Smooth muscle cell (in vitro differentiated cells): ENCODE data around the gene CWC27. TPM values are rescaled to one million over a fixed set of nuclear protein-coding genes. Genes with fewer than 3 reads are reported as not detected.

Source experiments
- DNase-seq: peaks from one replicate; lab custom pipeline; 2025; ENCODE audit not compliant: unreplicated experiment; lab: John Stamatoyannopoulos, UW
- H2AFZ ChIP-seq: fragments of 200-600 bp; sonication (generic); 2 replicates; pipeline ENCODE4 v1.6.0; 2016; ENCODE audit warnings: antibody characterized with exemption, low read depth, mild to moderate bottlenecking
- H3F3A ChIP-seq: fragments of 200-600 bp; sonication (generic); 2 replicates; pipeline ENCODE4 v1.6.0; 2017; ENCODE audit warnings: antibody characterized with exemption, low read depth
- H3K27ac ChIP-seq: fragments of 200-600 bp; sonication (generic); 2 replicates; pipeline ENCODE4 v1.5.1; 2016; ENCODE audit warnings: low read depth, mild to moderate bottlenecking
- H3K27me3 ChIP-seq: fragments of 200-600 bp; sonication (generic); 2 replicates; pipeline ENCODE4 v1.6.1; 2016; ENCODE audit warnings: low read depth, mild to moderate bottlenecking
- H3K36me3 ChIP-seq: fragments of 200-600 bp; sonication (generic); 2 replicates; pipeline ENCODE4 v1.5.1; 2016; ENCODE audit warnings: low read depth
- H3K4me1 ChIP-seq: fragments of 200-600 bp; sonication (generic); 2 replicates; pipeline ENCODE4 v1.5.1; 2016; ENCODE audit warnings: low read depth
- H3K4me2 ChIP-seq: fragments of 200-600 bp; sonication (generic); 2 replicates; pipeline ENCODE4 v1.6.0; 2016; ENCODE audit warnings: mild to moderate bottlenecking
- H3K4me3 ChIP-seq: fragments of 200-600 bp; sonication (generic); 2 replicates; pipeline ENCODE4 v1.5.1; 2016; ENCODE audit warnings: mild to moderate bottlenecking
- H3K79me2 ChIP-seq: fragments of 200-600 bp; sonication (generic); 2 replicates; pipeline ENCODE4 v1.6.0; 2016; ENCODE audit warnings: low read depth, mild to moderate bottlenecking
- H3K9ac ChIP-seq: fragments of 200-600 bp; sonication (generic); 2 replicates; pipeline ENCODE4 v1.6.0; 2016; ENCODE audit warnings: low read depth
- H3K9me3 ChIP-seq: fragments of 200-600 bp; sonication (generic); replicated peaks from 2 replicates; pipeline ENCODE4 v1.5.1; 2016; ENCODE audit warnings: low read depth
- H4K20me1 ChIP-seq: fragments of 200-600 bp; sonication (generic); 2 replicates; pipeline ENCODE4 v1.6.0; 2016; ENCODE audit warnings: low read depth
- CTCF ChIP-seq: fragments of 200-600 bp; sonication (generic); IDR thresholded peaks from 2 replicates; pipeline ENCODE4 v1.5.1; 2017; ENCODE audit warnings: borderline replicate concordance, mild to moderate bottlenecking, antibody characterized with exemption; ENCODE audit not compliant: insufficient read depth, poor library complexity, severe bottlenecking
- WGBS: methylation state at CpG from one replicate; pipeline ENCODE4 v1.1.7; 2016; ENCODE audit warnings: low lambda C conversion rate; 5-methylcytosine and 5-hydroxymethylcytosine counted together
- polyA plus RNA-seq: library from polyadenylated mRNA; unstranded; fragments of >200 nt; fragmentation: Nextera tagmentation; extraction: Ambion mirVana; gene quantifications from 2 replicates; pipeline ENCODE4 v1.2.1, GENCODE V29; 2016
- total RNA-seq: library from RNA; depleted of rRNA; stranded (reverse); fragments of >200 nt; gene quantifications from 2 replicates; pipeline ENCODE4 v1.2.3, GENCODE V29; 2014

CWC27 gene
- total and polyA plus RNA-seq, 2 experiments from 2014 or later: 34.6 to 40.8 TPM

- Histone ChIP-seq H3K4me2 (no peak overlapping the region), H2AFZ (no peak overlapping the region), H3K36me3 (peaks cover 5% of the 10 kb centered on the region), H3K9ac (no peak overlapping the region), H3K79me2 (peaks cover 33% of the 10 kb centered on the region), H4K20me1 (peaks cover 4% of the 10 kb centered on the region), H3K27me3 (no peaks in the 10 kb centered on the region), H3K4me3 (no peak overlapping the region), H3F3A (no peaks in the 10 kb centered on the region), H3K27ac (no peak overlapping the region), H3K4me1 (no peaks in the 10 kb centered on the region), H3K9me3 (no peaks in the 10 kb centered on the region)
- no peak for DNase-seq
- TF ChIP-seq CTCF: no peak
- 100% methylated on average over 1 of the region's 1 CpG for WGBS
Observed at GRCh38 chr5:64775291-64775690, 6.6 kb downstream of the CWC27 start.

GRCh38 chr5:64784451-64785025, 15.8 kb downstream of the CWC27 start:
- TF ChIP-seq CTCF: peak; percentile 89
- Histone ChIP-seq H3K79me2 (no peaks in the 10 kb centered on the region), H3K9me3 (no peaks in the 10 kb centered on the region), H3K4me1 (no peaks in the 10 kb centered on the region), H3F3A (no peaks in the 10 kb centered on the region), H3K27me3 (no peaks in the 10 kb centered on the region), H3K36me3 (no peaks in the 10 kb centered on the region), H3K9ac (no peak overlapping the region), H3K4me2 (no peak overlapping the region), H2AFZ (no peak overlapping the region), H4K20me1 (peaks cover 3% of the 10 kb centered on the region), H3K4me3 (no peak overlapping the region), H3K27ac (no peak overlapping the region)
- WGBS: 10% methylated on average over 3 of the region's 3 CpGs
- no peak for DNase-seq

- H3K79me2 ChIP-seq: no peaks in the 10 kb centered on the region
- H3K4me2 ChIP-seq: no peak overlapping the region
- H3K27me3 ChIP-seq: no peaks in the 10 kb centered on the region
- no peak overlapping the region for H3K4me3 ChIP-seq
- no peak for TF ChIP-seq CTCF
- WGBS: 95% methylated on average over 2 of the region's 2 CpGs
- H3K9ac ChIP-seq: no peak overlapping the region
- H3K36me3 ChIP-seq: no peaks in the 10 kb centered on the region
- no peaks in the 10 kb centered on the region for H3K4me1 ChIP-seq
- no peaks in the 10 kb centered on the region for H3F3A ChIP-seq
- no peaks in the 10 kb centered on the region for H3K9me3 ChIP-seq
- H2AFZ ChIP-seq: no peak overlapping the region
- no peak overlapping the region for H3K27ac ChIP-seq
- peaks cover 3% of the 10 kb centered on the region for H4K20me1 ChIP-seq
- DNase-seq: no peak
Observed at GRCh38 chr5:64786372-64786771, 17.6 kb downstream of the CWC27 start.

DNA sequence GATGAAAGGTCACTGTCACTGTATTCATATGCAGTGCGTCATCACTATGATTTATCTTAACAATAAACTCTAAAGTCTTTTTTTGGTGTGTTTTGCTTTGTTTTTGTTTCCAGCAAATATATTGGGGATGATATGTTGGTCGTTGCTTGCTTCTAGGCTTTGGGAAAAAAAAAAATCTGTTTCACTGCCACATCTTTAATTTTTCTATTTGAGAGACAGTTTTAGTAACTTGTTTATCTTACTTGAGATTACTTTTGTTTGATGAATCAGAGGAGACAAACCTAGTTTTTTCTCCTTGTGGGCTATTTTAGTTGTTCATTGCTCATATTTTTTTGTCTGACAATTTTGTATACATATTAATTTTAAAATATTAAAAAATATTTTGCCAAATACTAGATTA, 19.4 kb downstream of the CWC27 start:
- Histone ChIP-seq H3K4me2 (no peak overlapping the region), H3K4me1 (no peaks in the 10 kb centered on the region), H2AFZ (no peak overlapping the region), H3K9me3 (no peaks in the 10 kb centered on the region), H3K27ac (no peak overlapping the region), H3K79me2 (no peaks in the 10 kb centered on the region), H3F3A (no peaks in the 10 kb centered on the region), H3K9ac (no peak overlapping the region), H3K36me3 (no peaks in the 10 kb centered on the region), H4K20me1 (peaks cover 3% of the 10 kb centered on the region), H3K4me3 (no peak overlapping the region), H3K27me3 (no peaks in the 10 kb centered on the region)
- 86% methylated on average over 2 of the region's 2 CpGs for WGBS
- no peak for DNase-seq
- TF ChIP-seq CTCF: no peak
